ENCODE results near the gene ARHGAP26.

Gene ARHGAP26

DNA sequence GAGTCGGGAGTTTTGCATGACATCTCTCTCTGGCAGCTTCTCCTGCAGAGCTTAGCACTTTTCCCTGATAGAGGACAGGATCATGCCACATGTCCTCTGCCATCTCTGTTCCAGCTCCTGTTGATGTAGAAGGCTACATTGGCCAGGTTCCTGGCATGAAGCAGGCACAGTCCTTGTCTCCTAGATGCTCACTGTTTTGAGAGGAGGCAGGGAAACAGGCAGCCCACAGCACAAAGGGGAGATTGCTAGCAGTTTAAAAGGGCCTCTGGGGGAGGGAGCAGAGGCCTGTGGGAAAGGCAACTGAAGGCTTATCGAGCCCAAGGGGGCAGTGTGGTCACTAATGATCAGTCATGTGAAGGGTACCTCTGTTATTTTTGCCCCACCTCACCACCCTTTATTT, 10.7 kb downstream of the ARHGAP26 start:
- TF ChIP-seq, protein P1, sequence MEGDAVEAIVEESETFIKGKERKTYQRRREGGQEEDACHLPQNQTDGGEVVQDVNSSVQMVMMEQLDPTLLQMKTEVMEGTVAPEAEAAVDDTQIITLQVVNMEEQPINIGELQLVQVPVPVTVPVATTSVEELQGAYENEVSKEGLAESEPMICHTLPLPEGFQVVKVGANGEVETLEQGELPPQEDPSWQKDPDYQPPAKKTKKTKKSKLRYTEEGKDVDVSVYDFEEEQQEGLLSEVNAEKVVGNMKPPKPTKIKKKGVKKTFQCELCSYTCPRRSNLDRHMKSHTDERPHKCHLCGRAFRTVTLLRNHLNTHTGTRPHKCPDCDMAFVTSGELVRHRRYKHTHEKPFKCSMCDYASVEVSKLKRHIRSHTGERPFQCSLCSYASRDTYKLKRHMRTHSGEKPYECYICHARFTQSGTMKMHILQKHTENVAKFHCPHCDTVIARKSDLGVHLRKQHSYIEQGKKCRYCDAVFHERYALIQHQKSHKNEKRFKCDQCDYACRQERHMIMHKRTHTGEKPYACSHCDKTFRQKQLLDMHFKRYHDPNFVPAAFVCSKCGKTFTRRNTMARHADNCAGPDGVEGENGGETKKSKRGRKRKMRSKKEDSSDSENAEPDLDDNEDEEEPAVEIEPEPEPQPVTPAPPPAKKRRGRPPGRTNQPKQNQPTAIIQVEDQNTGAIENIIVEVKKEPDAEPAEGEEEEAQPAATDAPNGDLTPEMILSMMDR (IDR thresholded peaks at IDR 0.05) = no peak

DNA sequence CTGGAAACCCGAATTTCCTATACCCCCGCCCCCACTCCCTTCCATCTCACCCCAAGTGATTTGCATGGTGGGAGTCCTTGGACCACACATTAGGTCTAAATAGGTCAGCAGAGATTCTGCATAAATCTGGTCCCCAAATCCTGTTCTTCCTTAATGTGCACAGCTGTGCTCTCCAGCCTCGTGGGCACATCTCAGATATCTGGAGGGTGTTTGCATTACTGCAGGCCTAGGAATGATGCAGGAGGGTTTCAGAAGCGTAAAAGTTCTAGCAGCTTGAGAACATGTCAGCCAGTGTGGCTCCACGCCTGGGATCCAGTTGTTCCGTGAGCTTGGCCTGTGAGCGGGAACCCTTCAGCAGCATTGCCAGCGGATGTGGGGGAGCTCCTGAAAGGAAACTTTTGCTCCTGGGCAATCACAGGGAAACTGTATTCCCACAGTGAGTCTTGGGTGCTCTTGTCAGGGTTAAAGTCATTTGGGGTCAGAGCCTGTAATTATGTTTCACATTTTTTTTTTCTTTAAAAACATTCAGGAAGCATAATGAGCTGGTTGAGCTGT, 12.9 kb downstream of the ARHGAP26 start:
- TF ChIP-seq, protein P1 (IDR thresholded peaks at IDR 0.05) = no peak

DNA sequence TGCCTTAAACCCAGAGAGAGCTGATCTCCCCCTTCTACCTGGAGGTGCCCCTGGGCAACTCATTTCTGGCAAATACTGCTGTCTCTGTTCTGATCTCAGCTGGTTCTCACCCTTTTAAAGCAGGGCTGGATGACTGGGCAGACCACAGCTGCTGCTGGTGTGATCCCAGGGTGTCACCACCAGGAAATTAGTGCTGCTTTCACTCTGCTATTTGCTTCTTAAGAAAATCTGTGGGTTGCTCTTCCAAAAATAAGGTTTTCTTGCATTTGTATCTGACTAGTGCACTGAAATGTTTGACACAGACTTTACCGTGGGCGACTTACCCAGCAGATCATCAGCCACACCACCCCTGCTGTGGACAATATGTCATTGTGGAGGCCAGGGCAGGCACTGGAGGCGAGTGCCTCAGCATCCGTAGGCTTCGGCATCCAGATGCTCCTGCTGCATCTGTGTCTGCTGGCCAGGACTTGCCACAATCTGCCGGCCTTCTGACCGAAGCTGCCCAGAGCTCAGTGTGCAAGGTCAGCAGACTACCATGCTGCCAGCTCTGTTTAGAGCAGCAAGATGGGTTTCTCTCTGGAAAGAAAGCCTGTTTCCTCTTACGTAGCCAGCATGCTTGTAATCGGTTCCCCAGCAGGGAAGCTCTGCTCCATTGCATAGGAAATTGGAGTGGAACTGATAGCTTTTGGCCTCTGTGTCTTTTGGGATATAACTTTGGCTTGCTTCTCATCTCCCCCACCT, 13.6 kb downstream of the ARHGAP26 start:
- TF ChIP-seq, protein P1 (IDR thresholded peaks at IDR 0.05) = no peak

DNA sequence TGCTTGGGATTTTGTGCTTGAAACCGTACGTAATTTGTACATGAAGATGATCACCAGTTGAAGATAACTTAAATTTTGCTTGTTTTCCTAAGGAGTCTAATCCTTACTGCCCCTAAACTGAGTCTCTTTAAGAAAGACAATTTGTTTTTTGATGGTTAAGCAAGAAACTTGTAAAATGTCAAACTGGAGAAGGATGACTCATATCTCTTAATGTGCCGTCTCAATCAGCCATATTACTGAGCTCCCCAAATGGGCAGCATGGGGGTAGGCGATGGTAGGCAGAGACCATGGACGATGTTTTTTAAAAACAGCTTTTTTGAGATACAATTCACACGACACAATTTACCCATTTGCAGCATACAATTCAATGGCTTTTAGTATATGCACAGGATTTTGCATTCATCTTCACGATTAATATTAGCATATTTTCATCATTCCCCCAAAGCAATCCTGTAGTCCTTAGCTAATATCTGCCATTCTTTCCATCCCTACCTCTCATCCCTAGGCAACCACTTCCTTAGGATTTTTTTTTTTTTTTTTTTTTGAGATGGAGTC, 14.3 kb downstream of the ARHGAP26 start:
- TF ChIP-seq, protein P1 (IDR thresholded peaks at IDR 0.05) = no peak

DNA sequence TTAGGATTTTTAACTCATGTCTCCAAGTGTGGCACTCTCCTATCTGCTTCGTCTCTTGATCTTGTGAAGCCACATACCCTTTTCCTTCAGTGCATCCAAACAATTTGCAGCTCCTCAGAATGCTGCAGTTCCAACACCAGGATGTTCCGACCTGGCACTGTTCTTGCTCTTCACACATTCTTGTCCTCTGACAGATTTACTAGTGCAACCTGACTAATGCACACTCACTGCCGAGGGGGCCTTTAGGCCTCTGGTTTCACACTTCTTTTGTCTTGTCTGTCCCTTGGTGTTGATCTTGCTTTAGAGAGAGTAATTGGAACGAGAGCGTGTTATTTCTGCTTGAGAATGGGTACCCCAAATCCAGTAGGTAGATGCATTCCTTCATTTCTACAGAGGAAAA, 15.0 kb downstream of the ARHGAP26 start:
- TF ChIP-seq, protein P1 (IDR thresholded peaks at IDR 0.05) = no peak

DNA sequence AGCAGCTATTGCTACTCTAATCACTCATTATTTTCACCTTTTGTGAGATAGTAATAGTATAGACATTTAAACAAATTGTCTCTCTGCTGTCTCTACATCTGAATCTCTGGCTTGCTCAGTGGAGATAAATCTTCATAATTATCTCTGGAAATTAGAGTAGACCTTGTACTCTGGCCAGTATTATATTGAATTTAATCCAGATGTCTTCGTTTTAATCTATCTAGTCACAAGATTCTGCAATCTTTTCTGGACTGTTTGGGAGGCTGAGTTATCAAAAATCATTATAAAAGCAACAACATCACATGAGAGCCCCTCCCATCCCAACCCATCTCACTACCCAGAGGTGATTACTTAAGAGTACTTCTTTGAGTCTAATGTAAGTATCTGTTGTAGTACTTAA, 19.0 kb downstream of the ARHGAP26 start:
- TF ChIP-seq, protein P1 (IDR thresholded peaks at IDR 0.05) = no peak

DNA sequence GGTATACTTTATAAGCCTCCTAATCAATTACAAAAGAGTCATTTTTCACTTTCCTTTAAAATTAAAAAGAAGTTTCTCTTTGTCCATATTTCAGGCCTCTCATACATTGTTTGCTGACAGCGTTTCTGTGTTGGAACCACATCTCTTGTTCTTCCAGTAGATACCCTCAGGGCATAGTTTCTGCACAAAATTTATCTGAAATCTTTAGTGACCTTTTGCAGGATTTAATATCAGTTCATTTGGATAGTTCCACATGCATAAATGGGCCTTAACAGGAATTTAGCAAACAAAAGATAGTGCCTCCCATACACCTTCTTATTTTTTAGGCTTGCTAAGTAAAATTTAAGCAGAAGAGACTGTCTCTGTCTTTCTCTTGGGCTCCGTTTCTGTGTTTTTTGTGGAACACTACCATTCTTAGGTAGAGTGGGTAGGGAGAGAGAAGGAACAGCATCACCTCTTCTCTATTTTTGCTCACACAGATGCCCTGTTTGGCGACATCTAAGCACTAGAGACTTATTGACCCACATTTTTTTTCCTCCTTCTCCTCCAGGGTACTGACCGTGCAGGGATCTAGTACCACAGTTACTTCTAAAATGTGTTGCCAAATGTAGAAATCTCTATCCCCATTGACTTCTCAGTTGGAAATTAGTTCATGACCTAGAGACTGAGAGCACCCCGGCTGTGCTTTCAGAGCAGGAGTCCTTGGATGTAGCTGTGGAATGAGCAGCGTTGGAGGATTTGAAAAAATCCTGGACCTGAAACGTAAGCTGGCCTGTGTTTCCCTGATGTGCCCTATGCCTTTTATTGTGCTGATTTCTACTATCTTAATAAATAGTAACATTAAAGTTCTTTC, 22.1 kb downstream of the ARHGAP26 start:
- TF ChIP-seq, protein P1 (IDR thresholded peaks at IDR 0.05) = no peak
